Muscle of leg (tissue), 11 donors: ENCODE measurements around the gene SBSN. TPM values are rescaled to one million over a fixed set of nuclear protein-coding genes. Genes with fewer than 3 reads are reported as not detected.

Experiments
- DNase-seq: peaks from one replicate; pipeline ENCODE4 v3.0.0; 2013
- H3K27ac ChIP-seq: one replicate; pipeline ENCODE4 v1.5.1; 2013; ENCODE audit warnings: mild to moderate bottlenecking, low read length, control low read depth
- H3K27me3 ChIP-seq: one replicate; pipeline ENCODE4 v1.6.1; 2013; ENCODE audit warnings: low read length; ENCODE audit not compliant: control insufficient read depth, insufficient read depth
- H3K36me3 ChIP-seq: one replicate; pipeline ENCODE4 v1.6.1; 2013; ENCODE audit warnings: low read length; ENCODE audit not compliant: control insufficient read depth, insufficient read depth
- H3K4me1 ChIP-seq: one replicate; pipeline ENCODE4 v1.6.1; 2013; ENCODE audit warnings: low read length; ENCODE audit not compliant: control insufficient read depth, insufficient read depth
- H3K4me3 ChIP-seq: one replicate; pipeline ENCODE4 v1.5.1; 2013; ENCODE audit warnings: low read length, control low read depth
- H3K9me3 ChIP-seq: replicated peaks from 2 replicates; pipeline ENCODE4 v1.6.1; 2013; ENCODE audit warnings: low read depth, low read length; ENCODE audit not compliant: control insufficient read depth
- WGBS: methylation state at CpG from one replicate; pipeline ENCODE4 v1.1.5; 2013; ENCODE audit warnings: missing lambda C conversion rate; ENCODE audit not compliant: insufficient coverage; 5-methylcytosine and 5-hydroxymethylcytosine counted together
- polyA plus RNA-seq, 8 donors: library from polyadenylated mRNA; unstranded; fragments of 120-200 nt; gene quantifications; one replicate each; pipeline versions ENCODE4 v1.2.1 to v1.2.3, GENCODE V29; 2013; ENCODE audit warnings: inconsistent platforms in 1 of 8, low replicate concordance in 1 of 8; ENCODE audit not compliant: insufficient read length in 8 of 8, insufficient read depth in 1 of 8
- total RNA-seq: library from RNA; stranded (reverse); fragments of 120-200 nt; gene quantifications from one replicate; pipeline ENCODE4 v1.2.4, GENCODE V29; 2013

Gene SBSN
- total and polyA plus RNA-seq, 9 donors = 0.10 to 5.1 (median 0.40) TPM; not detected in 5

GRCh38 chr19:35508129-35508528 is 20.0 kb downstream of the SBSN start:
- Histone ChIP-seq H3K36me3 (no peaks in the 10 kb centered on the region), H3K4me3 (no peak overlapping the region), H3K27me3 (peaks cover 70% of the 10 kb centered on the region), H3K27ac (no peak overlapping the region), H3K9me3 (no peaks in the 10 kb centered on the region), H3K4me1 (peaks cover 16% of the 10 kb centered on the region)
- DNase-seq = no peak
- WGBS = 100% methylated on average over 1 of the region's 3 CpGs

GRCh38 chr19:35507561-35507960 is 20.6 kb downstream of the SBSN start:
- peaks cover 12% of the 10 kb centered on the region for H3K4me1 ChIP-seq
- WGBS = 71% methylated on average over 11 of the region's 11 CpGs
- H3K9me3 ChIP-seq = no peaks in the 10 kb centered on the region
- H3K27ac ChIP-seq = no peak overlapping the region
- H3K36me3 ChIP-seq = no peaks in the 10 kb centered on the region
- H3K27me3 ChIP-seq = peaks cover 64% of the 10 kb centered on the region
- no peak overlapping the region for H3K4me3 ChIP-seq
- DNase-seq = no peak

- Histone ChIP-seq H3K27ac (no peak overlapping the region), H3K4me3 (no peak overlapping the region), H3K9me3 (no peaks in the 10 kb centered on the region), H3K4me1 (peaks cover 12% of the 10 kb centered on the region), H3K27me3 (peaks cover 49% of the 10 kb centered on the region), H3K36me3 (no peaks in the 10 kb centered on the region)
- no peak for DNase-seq
- 88% methylated on average over 3 of the region's 7 CpGs for WGBS
These were observed 22.1 kb downstream of the SBSN start for GRCh38 chr19:35506011-35506410.

GRCh38 chr19:35502751-35503150 is 25.4 kb downstream of the SBSN start:
- Histone ChIP-seq H3K9me3 (no peaks in the 10 kb centered on the region), H3K27me3 (peaks cover 23% of the 10 kb centered on the region), H3K4me3 (no peak overlapping the region), H3K27ac (no peak overlapping the region), H3K36me3 (no peaks in the 10 kb centered on the region), H3K4me1 (no peaks in the 10 kb centered on the region)
- no CpG with 5 or more reads among the region's 4 CpGs for WGBS
- no peak for DNase-seq

- 78% methylated on average over 9 of the region's 15 CpGs for WGBS
- Histone ChIP-seq H3K27me3 (peaks cover 16% of the 10 kb centered on the region), H3K4me1 (no peaks in the 10 kb centered on the region), H3K9me3 (no peaks in the 10 kb centered on the region), H3K27ac (no peak overlapping the region), H3K4me3 (no peak overlapping the region), H3K36me3 (no peaks in the 10 kb centered on the region)
- DNase-seq = no peak
These were observed 26.4 kb downstream of the SBSN start for GRCh38 chr19:35501684-35502083.

- Histone ChIP-seq H3K9me3 (no peaks in the 10 kb centered on the region), H3K4me3 (no peak overlapping the region), H3K4me1 (no peaks in the 10 kb centered on the region), H3K27me3 (peaks cover 7% of the 10 kb centered on the region), H3K36me3 (no peaks in the 10 kb centered on the region), H3K27ac (no peak overlapping the region)
- WGBS = 100% methylated on average over 1 of the region's 10 CpGs
- DNase-seq = no peak
These were observed 27.5 kb downstream of the SBSN start for GRCh38 chr19:35500611-35501010.

GRCh38 chr19:35498984-35499527 is 29.1 kb downstream of the SBSN start:
- no peak for DNase-seq
- Histone ChIP-seq H3K4me3 (no peak overlapping the region), H3K4me1 (peaks cover 5% of the 10 kb centered on the region), H3K27ac (no peak overlapping the region), H3K27me3 (peaks cover 4% of the 10 kb centered on the region), H3K36me3 (no peaks in the 10 kb centered on the region), H3K9me3 (no peaks in the 10 kb centered on the region)
- 83% methylated on average over 5 of the region's 9 CpGs for WGBS

- Histone ChIP-seq H3K4me1 (peaks cover 5% of the 10 kb centered on the region), H3K27me3 (peaks cover 4% of the 10 kb centered on the region), H3K4me3 (no peak overlapping the region), H3K9me3 (no peaks in the 10 kb centered on the region), H3K27ac (no peak overlapping the region), H3K36me3 (no peaks in the 10 kb centered on the region)
- WGBS = 100% methylated on average over 1 of the region's 3 CpGs
- DNase-seq = no peak
These were observed 29.9 kb downstream of the SBSN start for GRCh38 chr19:35498220-35498619.

- H3K9me3 ChIP-seq = no peaks in the 10 kb centered on the region
- H3K36me3 ChIP-seq = no peaks in the 10 kb centered on the region
- 79% methylated on average over 14 of the region's 14 CpGs for WGBS
- H3K27me3 ChIP-seq = peaks cover 4% of the 10 kb centered on the region
- no peak overlapping the region for H3K27ac ChIP-seq
- peaks cover 5% of the 10 kb centered on the region for H3K4me1 ChIP-seq
- no peak overlapping the region for H3K4me3 ChIP-seq
- no peak for DNase-seq
These were observed 30.7 kb downstream of the SBSN start for GRCh38 chr19:35497406-35497805.

- Histone ChIP-seq H3K27ac (no peak overlapping the region), H3K36me3 (no peaks in the 10 kb centered on the region), H3K4me1 (peaks cover 5% of the 10 kb centered on the region), H3K4me3 (no peak overlapping the region), H3K9me3 (no peaks in the 10 kb centered on the region), H3K27me3 (peaks cover 4% of the 10 kb centered on the region)
- 9% methylated on average over 21 of the region's 30 CpGs for WGBS
- peak; percentile 66 for DNase-seq
These were observed 32.7 kb downstream of the SBSN start for GRCh38 chr19:35495107-35496064.
